ENCODE results near the gene EPHA10. TPM values are rescaled to one million over a fixed set of nuclear protein-coding genes. Genes with fewer than 3 reads are reported as not detected.
A peak's percentile ranks its signal among the peaks of the same experiment; 100 is the strongest.

The EPHA10 gene
- under 1 TPM in 1 of 2 donors, not detected in 1; 0.05 TPM for total RNA-seq
- long read RNA-seq, donor 1, result 0 reads
- long read RNA-seq, donor 2, result 0 reads

DNA sequence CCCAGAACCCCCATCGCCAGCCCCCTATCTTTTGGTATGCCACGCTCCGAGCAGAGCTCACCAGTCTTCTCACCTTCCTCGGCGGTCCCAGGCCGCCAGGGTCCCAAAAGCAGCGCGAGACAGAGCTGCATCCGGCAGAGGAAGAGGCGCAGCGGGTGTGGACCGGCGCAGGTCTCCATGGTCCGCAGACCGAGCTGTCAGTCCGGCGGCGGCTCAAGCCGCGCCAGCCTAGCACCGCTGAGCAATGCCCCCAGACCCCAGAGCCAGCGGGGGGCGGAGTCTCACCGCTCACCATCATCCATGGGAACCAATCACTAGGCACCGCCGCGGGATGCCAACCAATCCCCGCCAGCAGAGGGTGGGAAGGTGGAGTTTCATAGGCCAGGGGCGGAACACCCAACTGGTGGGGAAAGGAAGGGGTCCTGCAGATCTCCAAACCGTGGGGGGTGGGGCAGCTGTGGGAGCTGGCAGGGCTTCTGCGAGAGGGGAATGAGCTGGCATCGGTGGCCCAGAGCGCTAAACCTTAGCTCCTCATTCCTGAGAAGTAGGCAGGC is at the start of gene EPHA10:
TSS of gene EPHA10 (minus strand) at position 233 of the 554 bp plus-strand sequence. CDS start at position 179, 54 bp downstream.
- intact Hi-C loops (cut with DNase I), result no loop called here
- no peak for DNase-seq (ENCODE audit: low spot score)

GRCh38 chr1:37814252-37814651 is 49.3 kb upstream of the EPHA10 start:
- intact Hi-C loops (cut with DNase I), result no loop called here
- DNase-seq (ENCODE audit: low spot score), result no peak

- intact Hi-C loops (cut with DNase I), result no loop called here
- no peak for DNase-seq (ENCODE audit: low spot score)
Observed at GRCh38 chr1:37813529-37814145, 48.7 kb upstream of the EPHA10 start.

DNA sequence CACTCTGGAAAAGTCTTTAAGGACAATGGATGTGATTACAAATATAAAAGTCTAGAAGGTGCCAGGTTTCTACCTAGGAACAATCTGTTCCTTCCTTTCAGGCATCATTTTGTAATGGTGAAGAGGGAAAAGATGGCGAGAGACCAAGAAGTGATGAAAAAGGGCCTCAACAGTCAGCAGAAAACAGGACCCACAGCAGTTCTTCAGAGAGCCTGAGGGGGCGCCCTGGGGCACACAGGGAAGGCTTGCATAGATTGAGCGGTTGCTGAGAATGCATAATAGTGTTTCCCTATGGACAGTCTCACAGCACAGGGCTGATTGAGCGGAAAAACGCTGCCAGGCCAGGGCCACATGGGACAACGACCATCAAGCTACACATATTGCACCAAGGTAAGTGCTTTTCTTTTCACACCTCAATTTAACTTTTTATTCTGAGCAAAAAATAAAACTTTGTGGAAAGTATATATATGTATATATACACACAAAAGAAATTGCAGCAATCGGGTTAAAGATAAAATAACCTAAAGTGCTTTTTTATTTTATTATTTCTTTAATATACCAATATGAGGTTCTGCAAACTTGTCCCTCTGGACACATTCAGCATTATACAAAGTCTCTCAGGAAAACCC is 46.2 kb upstream of the EPHA10 start:
- peak; percentile 90 for DNase-seq (ENCODE audit: low spot score)
- intact Hi-C loops (cut with DNase I), result no loop called here

- intact Hi-C loops (cut with DNase I), result no loop called here
Observed at GRCh38 chr1:37809942-37810341, 45.0 kb upstream of the EPHA10 start.

DNA sequence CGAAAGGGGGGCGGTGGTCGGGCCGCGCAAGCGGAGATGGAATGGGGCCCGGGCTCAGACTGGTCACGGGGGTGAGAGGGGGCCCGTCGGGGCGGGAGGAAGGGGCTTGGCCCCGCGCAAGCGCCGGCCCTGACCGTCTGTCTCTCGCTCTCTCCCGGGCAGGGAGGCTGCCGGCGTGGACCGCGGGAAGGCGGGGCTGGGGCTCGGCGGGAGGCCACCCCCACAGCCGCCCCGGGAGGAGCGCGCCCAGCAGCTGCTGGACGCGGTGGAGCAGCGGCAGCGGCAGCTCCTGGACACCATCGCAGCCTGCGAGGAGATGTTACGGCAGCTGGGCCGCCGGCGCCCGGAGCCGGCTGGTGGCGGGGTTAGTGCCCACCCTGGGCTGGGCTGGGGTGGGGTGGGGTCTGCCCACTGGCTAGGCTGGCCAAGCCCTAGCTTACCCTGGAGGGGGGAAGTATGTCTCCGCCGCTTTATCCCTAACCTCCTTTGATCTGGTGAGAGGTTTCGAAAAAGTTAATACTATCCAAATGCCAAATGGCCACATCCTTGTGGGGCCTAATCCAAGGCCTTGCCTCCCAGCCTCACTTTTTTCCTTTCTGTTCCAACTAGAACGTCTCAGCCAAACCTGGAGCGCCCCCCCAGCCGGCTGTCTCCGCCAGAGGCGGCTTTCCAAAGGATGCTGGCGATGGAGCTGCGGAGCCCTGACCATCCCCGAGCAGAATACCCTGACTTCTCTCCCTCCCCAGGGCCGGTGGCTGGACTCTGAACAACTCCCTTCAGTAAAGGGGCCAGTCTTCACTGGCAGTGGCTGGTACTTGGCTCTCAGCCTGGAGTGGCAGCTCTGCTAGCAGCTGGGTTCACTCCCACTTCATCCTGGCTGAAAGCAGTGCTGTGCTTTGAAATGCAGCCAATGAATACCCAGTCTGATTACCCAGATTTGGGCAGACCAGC is 43.7 kb upstream of the EPHA10 start:
- peak; percentile 92 for DNase-seq (ENCODE audit: low spot score)
- intact Hi-C loops (cut with DNase I), result no loop called here

More at GRCh38 chr1:37809942-37810341, 45.0 kb upstream of the EPHA10 start:
- DNase-seq (ENCODE audit: low spot score), result no peak

DNA sequence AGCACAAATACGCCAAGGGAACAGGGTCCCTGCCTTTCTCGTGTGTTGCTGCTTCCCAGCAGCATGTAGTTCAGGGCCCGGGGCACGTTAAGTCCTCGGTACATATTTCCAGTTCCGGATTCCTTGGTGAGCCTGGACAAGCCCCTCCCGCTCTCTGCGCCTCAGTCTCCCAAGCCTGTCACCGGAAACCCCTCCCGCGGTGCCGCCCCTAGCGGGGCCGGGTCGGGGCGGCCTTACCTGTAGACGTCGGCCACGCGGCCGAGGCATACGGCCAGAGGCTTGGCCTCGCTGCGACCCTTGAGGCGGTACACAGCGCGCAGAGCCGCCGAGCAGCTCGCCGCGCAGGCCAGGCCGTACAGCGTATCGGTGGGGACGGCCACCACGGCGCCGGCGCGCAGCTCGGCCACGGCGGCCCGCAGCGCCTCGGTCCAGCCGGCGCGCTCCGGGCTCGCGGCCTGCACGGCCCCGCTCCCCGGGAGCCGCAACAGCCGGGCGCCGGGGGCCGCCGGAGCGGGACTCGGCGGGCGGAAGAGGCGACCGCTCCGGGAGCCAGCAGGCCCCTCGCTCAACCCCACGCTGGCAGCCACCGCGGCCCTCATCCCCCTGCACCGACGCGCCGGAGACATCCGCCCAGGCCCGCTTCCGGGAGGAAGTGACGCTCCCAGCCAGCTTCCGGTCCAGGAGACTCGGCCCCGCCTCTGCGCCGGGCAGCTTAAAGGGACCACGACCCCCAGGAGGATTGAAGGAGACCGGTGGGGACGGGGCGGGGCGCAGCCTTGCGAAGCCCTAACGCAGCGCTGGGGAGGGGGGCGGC is 42.8 kb upstream of the EPHA10 start, which contains the start of the genes C1orf122 and YRDC:
TSS of gene C1orf122 (plus strand) at position 236 of the 814 bp plus-strand sequence. CDS start 615 bp downstream, outside the sequence.
TSS of gene YRDC (minus strand) at position 654 of the 814 bp plus-strand sequence. CDS start at position 626, 28 bp downstream.
- DNase-seq (ENCODE audit: low spot score), result peak; percentile 99
- intact Hi-C loops (cut with DNase I), result no loop called here

DNA sequence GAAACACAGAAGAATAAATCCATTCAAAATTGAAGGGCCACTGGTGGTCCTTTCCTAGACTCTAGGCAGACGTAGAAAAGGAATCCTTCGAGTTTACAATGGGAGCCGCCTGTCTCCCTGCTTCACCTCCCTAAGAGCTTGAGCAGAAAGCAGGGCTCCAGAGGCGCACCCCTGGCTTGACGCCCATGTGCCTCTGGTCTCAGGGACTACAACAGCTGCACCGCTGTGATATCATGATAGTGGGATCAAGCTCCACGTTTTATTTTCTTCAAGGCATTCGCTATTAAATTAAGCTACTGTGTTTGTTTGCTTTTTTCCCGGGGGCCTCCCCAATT is 42.3 kb upstream of the EPHA10 start:
- intact Hi-C loops (cut with DNase I), result no loop called here
- DNase-seq (ENCODE audit: low spot score), result no peak

- DNase-seq (ENCODE audit: low spot score), result no peak
- intact Hi-C loops (cut with DNase I), result no loop called here
Observed at GRCh38 chr1:37802439-37802838, 37.5 kb upstream of the EPHA10 start.

DNA sequence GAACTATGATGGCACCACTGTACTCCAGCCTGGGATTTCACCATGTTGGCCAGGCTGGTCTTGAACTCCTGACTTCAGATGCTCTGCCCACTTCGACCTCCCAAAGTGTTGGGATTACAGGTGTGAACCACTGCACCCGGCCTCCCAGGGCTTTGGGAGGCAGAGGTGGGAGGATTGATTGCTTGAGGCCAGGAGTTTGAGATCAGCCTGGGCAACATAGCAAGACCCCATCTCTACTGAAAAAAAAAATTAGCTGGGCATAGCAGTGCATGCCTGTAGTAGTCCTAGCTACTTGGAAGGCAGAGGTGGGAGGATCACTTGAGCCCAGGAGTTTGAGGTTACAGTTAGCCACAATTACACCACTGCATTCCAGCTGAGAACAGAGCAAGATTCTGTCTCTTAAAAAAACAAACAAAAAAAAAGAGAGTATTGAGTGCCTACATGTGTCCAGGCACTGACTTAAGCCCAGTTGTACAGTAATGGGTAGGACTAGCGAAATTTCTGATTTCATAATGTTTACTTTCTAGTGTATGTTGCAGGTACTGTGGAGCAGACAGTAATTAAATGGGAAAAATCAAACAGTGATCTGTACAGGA is 32.9 kb upstream of the EPHA10 start:
- intact Hi-C loops (cut with DNase I), result no loop called here
- no peak for DNase-seq (ENCODE audit: low spot score)

- no peak for DNase-seq (ENCODE audit: low spot score)
- intact Hi-C loops (cut with DNase I), result no loop called here
Observed at GRCh38 chr1:37795340-37796125, 30.6 kb upstream of the EPHA10 start.

GRCh38 chr1:37794372-37795339 is 29.7 kb upstream of the EPHA10 start:
- intact Hi-C loops (cut with DNase I), result no loop called here
- DNase-seq (ENCODE audit: low spot score), result no peak

DNA sequence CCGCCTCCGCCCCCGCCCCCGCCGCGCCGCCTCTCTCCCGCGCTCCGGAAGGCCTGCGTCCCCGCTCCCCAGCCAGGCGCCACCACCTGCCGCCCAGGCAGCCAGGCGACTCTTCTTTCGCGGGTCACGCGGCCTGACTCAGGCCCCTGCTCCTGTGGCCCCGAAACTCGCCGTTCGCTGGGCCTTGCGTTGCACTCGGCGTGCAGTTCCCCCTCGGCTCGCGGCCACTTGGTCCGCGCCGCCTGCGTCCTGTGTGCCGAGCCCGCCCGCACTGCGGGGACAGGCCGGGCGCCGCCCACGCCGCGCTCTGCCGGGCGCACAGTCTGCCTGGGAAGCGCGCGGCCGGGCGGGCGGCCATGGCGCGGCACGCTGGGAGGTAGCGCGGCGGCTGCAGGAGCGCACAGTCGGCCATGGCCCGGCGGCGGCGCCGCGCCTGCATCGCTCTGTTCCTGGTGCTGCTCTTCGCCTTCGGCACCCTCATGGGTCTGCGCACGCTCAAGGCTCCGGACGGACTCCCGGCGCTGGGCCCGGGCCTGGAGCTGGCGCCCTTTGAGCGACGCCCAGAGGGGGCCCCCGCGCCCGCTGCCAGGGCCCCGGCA is 29.0 kb upstream of the EPHA10 start, which contains the start of gene MANEAL:
TSS of gene MANEAL (plus strand) at position 75 of the 599 bp plus-strand sequence. CDS start at position 411, 336 bp downstream.
- peak; percentile 82 for DNase-seq (ENCODE audit: low spot score)
- intact Hi-C loops (cut with DNase I), result no loop called here

- DNase-seq (ENCODE audit: low spot score), result no peak
- intact Hi-C loops (cut with DNase I), result no loop called here
Observed at GRCh38 chr1:37792943-37793686, 28.2 kb upstream of the EPHA10 start.

DNA sequence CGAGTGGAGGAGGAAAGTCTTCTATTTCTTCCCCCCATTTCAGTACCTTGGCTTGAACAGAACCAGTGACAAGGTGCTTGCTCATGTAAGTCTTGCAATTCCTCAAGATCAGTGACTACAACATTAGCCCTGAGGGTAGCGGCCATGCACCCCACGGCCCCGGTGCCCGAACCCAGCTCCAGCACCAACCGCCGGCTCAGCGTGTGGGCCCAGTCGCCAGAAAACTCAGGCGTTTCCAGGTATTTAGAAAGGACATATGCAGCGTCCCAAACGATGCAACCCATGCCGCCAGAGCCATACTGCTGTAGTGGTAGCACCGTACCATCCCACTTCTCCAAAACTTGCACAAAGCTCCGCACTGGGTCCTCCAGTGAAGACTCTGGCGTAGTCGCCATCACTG is 17.6 kb upstream of the EPHA10 start:
- intact Hi-C loops (cut with DNase I), result no loop called here
- DNase-seq (ENCODE audit: low spot score), result no peak
